ENCODE data around the gene ADGRB2.
A peak's percentile ranks its signal among the peaks of the same experiment; 100 is the strongest.

Gene ADGRB2

DNA sequence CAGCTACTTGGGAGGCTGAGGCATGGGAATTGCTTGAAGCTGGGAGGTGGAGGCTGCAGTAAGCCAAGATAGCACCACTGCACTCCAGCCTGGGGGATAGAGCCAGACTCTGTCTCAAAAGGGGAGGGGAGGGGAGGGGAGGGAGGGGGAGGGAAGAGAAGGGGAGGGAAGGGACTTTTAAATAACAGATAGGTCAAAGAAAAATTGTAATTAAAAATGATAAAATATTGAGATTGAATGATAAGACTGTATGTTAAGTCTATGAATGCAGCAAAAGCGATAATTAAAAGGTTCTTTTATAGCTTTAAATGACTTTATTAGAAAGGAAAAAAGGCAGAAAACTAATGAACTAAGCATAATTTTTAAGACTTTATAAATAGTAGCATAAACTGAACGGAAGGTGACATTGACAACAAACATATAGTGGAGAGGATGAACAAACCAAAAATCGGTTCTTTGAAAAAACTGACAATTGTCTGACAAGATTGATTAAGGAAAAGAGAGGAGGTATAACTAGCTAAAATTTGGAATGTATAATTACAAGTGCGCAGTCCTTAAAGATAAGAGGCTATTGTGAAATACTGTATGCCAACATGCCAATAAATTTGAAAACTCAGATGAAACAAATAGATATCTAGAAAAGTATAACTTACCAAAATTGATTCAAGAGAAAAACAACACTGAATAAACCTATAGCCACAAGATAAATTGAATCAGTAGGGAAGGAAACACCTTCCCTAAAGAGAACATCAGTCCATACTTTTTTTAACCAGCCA is 43.3 kb upstream of the ADGRB2 start:
- Histone ChIP-seq H3K27ac (no peak overlapping the region), H3K36me3 (replicated peaks) (no peaks in the 10 kb centered on the region), H3K27me3 (replicated peaks) (no peaks in the 10 kb centered on the region), H3K4me3 (ENCODE audit: low read depth, low read length) (no peak overlapping the region)
- in situ Hi-C loops (cut with HindIII; ENCODE audit: low pct_ligation_motif_present, low sequenced_read_pairs), result no loop called here
- no peak for DNase-seq
- TF ChIP-seq, protein P1, sequence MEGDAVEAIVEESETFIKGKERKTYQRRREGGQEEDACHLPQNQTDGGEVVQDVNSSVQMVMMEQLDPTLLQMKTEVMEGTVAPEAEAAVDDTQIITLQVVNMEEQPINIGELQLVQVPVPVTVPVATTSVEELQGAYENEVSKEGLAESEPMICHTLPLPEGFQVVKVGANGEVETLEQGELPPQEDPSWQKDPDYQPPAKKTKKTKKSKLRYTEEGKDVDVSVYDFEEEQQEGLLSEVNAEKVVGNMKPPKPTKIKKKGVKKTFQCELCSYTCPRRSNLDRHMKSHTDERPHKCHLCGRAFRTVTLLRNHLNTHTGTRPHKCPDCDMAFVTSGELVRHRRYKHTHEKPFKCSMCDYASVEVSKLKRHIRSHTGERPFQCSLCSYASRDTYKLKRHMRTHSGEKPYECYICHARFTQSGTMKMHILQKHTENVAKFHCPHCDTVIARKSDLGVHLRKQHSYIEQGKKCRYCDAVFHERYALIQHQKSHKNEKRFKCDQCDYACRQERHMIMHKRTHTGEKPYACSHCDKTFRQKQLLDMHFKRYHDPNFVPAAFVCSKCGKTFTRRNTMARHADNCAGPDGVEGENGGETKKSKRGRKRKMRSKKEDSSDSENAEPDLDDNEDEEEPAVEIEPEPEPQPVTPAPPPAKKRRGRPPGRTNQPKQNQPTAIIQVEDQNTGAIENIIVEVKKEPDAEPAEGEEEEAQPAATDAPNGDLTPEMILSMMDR (IDR thresholded peaks at IDR 0.05; ENCODE audit: low read depth, low read length, missing control alignments), result no peak

DNA sequence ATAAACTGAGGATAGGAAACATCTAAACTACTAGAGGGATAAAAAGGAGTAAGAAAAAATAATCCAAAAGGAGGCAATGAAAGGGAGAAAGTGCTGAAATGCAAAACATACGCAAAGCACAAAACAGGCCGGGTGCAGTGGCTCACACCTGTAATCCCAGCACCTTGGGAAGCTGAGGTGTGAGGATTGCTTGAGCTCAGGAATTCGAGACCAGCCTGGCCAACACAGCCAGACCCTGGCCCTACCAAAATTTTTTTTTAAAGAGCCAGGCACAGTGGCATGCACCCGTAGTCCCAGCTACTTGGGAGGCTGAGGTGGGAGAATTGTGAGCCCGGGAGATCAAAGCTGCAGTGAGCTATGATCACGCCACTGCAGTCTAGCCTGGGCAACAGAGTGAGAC is 41.2 kb upstream of the ADGRB2 start:
- DNase-seq, result no peak
- TF ChIP-seq, protein P1 (IDR thresholded peaks at IDR 0.05; ENCODE audit: low read depth, low read length, missing control alignments), result no peak
- H3K27me3 ChIP-seq (replicated peaks), result no peaks in the 10 kb centered on the region
- in situ Hi-C loops (cut with HindIII; ENCODE audit: low pct_ligation_motif_present, low sequenced_read_pairs), result no loop called here
- H3K27ac ChIP-seq, result no peak overlapping the region
- H3K4me3 ChIP-seq (ENCODE audit: low read depth, low read length), result no peak overlapping the region
- no peaks in the 10 kb centered on the region for H3K36me3 ChIP-seq (replicated peaks)

DNA sequence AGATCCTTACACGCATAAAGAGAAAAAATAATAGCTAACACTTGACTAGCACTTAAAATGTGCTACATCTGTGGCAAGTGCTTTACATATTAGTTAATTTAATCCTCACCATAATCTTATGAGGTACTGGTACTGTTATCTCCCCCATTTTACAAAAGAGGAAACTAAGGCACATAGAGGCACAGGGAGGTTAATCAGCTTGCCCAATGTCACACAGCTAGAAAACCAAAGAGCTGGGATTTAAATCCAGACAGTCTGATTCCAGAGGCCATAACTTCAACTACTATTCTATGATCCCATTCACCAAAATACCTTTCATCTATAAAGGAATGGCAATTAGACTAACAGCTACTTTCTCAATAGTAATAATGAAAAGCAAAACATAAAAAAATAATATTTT is 40.0 kb upstream of the ADGRB2 start:
- H3K27me3 ChIP-seq (replicated peaks), result no peaks in the 10 kb centered on the region
- H3K36me3 ChIP-seq (replicated peaks), result no peaks in the 10 kb centered on the region
- no peak for DNase-seq
- no peak overlapping the region for H3K4me3 ChIP-seq (ENCODE audit: low read depth, low read length)
- in situ Hi-C loops (cut with HindIII; ENCODE audit: low pct_ligation_motif_present, low sequenced_read_pairs), result no loop called here
- TF ChIP-seq, protein P1 (IDR thresholded peaks at IDR 0.05; ENCODE audit: low read depth, low read length, missing control alignments), result no peak
- no peak overlapping the region for H3K27ac ChIP-seq

DNA sequence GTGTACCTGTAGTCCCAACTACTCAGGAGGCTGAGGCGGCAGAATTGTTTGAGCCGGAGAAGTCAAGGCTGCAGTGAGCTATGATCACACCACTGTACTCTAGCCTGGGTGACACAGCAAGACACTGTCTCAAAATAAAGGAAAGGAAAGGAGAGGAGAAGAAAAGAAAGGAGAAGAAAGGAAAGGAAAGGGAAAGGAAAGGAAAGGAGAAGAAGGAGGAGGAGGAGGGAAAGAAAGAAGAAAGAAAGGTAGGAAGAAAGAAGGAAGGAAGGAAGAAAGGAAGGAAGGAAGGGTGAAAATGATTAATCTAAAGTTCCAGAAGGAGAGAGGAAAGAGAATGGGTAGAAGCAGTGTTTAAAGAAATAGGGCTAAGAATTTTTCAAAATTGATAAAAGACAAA is 39.5 kb upstream of the ADGRB2 start:
- DNase-seq, result no peak
- Histone ChIP-seq H3K4me3 (ENCODE audit: low read depth, low read length) (no peak overlapping the region), H3K27me3 (replicated peaks) (no peaks in the 10 kb centered on the region), H3K36me3 (replicated peaks) (no peaks in the 10 kb centered on the region), H3K27ac (no peak overlapping the region)
- TF ChIP-seq, protein P1 (IDR thresholded peaks at IDR 0.05; ENCODE audit: low read depth, low read length, missing control alignments), result no peak
- in situ Hi-C loops (cut with HindIII; ENCODE audit: low pct_ligation_motif_present, low sequenced_read_pairs), result no loop called here

DNA sequence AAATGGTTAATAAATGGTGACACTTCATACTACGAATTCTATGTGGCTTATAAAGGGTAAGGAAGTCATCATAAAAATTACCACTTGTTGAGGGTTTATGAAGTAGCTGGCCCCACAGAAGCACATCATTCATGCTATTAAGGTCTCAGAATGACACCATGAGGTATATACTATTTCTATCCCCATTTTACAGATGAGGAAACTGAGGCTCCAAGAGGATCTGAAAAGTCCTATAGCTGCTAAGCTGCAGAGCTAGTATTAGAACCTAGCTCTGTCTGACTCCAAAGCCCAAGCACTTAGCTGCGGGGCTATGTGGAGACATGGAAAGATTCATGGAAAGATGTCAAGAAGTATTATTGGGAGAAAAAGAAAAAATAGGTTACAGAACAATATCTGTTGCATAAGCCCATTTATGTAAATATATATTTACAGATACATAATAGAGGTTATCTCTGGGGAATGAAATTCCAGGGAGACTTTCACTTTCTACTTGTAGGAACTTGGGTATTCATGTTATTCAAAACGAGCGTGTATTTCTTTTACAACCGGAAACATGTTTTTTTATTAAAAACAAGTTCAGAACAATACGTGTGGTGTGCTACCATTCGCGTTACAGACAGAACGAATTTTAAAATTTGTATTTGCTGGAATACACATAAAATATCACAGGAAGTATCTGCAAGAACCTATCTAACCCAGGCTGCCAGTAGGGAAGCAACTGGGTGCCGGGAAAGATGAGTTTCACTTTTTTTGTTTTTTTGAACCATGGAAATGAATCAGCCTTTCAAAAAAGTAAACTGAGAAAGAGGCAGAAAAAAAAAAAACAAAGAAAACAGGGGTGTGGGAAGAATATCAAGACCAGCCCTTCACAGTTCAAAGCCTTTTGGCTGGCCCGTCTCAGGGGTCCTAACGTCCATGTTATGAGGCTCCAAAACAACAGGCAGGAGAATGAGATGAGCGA is 38.3 kb upstream of the ADGRB2 start:
- Histone ChIP-seq H3K27me3 (replicated peaks) (no peaks in the 10 kb centered on the region), H3K4me3 (ENCODE audit: low read depth, low read length) (peak overlapping the region; percentile 27), H3K36me3 (replicated peaks) (no peaks in the 10 kb centered on the region), H3K27ac (peak overlapping the region; percentile 10)
- TF ChIP-seq, protein P1 (IDR thresholded peaks at IDR 0.05; ENCODE audit: low read depth, low read length, missing control alignments), result no peak
- DNase-seq, result no peak
- in situ Hi-C loops (cut with HindIII; ENCODE audit: low pct_ligation_motif_present, low sequenced_read_pairs), result no loop called here
